GM12873 (cell line): ENCODE results near the gene BEND5.
A peak's percentile ranks its signal among the peaks of the same experiment; 100 is the strongest.

Experiments used
- TF ChIP-seq, protein P1 (sequence below): IDR thresholded peaks from 2 replicates; pipeline ENCODE4 v1.5.1; 2012; ENCODE audit warnings: low read depth, mild to moderate bottlenecking, moderate library complexity, low read length, control low read depth; ENCODE audit not compliant: insufficient read depth; ENCODE audit errors: missing control alignments

Gene BEND5

DNA sequence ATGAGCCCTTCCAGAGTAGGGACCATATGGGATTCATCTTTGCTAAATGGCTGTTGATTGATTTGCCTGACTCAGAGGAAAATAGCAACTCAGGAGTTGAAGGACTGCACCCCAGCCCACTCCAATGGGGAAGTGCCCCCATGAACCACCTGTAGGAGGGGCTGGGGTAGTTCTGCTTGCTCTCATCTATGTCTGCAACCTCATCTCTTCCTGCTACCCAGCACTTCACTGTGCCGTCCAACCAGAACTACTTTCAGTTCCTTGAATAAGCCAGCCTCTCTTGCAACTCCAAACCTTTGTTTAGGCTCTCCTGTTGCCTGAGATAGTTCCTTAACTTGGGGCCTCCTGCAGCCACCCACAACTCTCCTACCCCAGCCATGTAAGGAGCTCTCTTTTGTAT lies 26.6 kb downstream of the BEND5 start:
- TF ChIP-seq, protein P1, sequence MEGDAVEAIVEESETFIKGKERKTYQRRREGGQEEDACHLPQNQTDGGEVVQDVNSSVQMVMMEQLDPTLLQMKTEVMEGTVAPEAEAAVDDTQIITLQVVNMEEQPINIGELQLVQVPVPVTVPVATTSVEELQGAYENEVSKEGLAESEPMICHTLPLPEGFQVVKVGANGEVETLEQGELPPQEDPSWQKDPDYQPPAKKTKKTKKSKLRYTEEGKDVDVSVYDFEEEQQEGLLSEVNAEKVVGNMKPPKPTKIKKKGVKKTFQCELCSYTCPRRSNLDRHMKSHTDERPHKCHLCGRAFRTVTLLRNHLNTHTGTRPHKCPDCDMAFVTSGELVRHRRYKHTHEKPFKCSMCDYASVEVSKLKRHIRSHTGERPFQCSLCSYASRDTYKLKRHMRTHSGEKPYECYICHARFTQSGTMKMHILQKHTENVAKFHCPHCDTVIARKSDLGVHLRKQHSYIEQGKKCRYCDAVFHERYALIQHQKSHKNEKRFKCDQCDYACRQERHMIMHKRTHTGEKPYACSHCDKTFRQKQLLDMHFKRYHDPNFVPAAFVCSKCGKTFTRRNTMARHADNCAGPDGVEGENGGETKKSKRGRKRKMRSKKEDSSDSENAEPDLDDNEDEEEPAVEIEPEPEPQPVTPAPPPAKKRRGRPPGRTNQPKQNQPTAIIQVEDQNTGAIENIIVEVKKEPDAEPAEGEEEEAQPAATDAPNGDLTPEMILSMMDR: peak; percentile 37

DNA sequence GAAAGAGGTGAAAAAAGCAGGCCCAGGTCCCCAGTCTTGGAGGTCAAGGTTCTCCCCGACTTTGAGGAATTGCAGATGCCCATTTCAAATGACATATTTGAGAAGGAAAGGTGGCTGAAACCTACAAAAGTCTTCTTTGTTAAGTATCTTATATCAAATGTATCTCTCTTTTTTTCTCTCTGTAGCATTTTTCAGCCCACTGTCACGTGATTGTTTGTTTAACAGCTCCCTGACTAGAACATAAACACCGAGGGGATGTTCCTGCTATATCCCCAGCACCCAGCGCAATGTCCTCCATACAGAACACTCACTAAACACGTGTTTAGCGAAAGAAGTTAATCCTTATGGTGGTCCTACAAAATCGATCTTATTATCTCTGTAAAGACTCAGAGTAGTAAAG lies 27.6 kb downstream of the BEND5 start:
- TF ChIP-seq, protein P1: no peak

DNA sequence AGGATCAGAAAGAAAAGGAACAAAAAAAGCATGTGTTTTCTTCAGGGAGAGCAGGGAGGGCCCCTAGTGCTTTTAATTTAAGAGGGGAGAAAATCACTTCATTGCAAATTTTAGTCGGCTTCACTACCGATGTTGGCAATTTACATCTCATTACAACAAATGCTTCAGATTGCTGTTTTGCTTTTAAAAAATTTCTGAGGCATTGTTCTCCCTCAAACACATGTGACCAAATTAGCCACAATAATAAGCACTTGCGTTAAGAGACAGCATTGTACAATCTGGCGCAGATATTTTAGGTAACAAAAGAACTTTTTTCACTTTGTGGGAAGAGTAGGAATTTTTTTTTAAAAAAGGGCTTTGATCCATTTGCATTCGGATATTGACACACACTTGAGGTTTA lies 29.8 kb downstream of the BEND5 start:
- TF ChIP-seq, protein P1: no peak

DNA sequence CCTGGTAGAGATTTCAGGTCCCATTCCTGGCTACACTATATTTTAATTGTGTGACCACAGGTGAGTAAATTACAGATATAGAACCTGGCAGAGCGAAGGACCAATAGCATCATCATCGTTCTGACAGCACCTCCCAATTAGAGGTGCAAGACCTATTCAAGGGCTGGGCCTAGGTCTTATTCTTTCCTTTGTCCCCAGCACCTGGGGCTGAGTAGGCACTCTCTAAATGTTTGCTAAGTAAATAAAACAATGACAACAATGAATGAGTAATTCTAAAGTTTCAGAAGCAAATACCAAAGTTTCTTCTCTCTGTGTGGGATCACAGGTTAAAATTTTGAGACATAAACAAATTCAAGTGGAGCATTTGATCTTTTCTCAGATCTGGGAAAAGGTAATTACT lies 32.7 kb downstream of the BEND5 start:
- TF ChIP-seq, protein P1: no peak

DNA sequence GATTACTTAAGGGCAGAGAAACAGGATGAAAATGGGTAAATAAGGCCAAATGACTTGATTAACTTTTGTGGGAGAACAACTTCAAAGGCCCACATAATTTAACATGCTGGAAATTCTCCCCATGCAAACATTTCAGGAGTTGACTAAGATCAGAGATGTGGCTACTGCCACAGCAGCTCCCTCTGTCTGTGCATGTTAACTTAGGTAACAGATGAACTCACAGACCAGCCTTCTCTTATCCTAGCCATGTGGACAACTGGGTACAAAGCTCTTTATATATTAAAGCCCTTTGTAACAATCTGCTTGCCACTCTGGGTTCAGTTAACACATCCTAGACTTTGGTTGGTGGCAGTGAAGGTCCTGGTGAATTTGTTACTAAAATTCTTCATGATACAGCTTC lies 33.2 kb downstream of the BEND5 start:
- TF ChIP-seq, protein P1: no peak

DNA sequence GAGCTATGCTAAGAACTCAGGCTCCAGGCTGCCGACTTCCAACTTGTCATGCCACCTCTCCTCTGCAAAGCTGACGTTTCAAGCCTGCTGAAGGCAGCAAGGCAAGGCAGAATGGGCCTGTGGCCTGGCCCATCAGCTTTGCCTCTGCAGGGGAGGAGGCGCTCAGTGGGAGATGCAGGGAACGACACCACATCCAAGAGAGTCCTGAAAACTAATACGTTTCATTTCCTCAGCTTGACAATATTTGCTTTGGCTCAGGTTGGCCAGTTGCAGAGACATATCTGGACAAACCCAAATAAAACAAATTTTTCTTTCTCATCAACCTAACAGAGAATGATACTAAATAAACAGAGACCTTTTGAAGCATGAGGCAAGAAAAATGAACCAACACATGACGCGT lies 35.3 kb downstream of the BEND5 start:
- TF ChIP-seq, protein P1: no peak

DNA sequence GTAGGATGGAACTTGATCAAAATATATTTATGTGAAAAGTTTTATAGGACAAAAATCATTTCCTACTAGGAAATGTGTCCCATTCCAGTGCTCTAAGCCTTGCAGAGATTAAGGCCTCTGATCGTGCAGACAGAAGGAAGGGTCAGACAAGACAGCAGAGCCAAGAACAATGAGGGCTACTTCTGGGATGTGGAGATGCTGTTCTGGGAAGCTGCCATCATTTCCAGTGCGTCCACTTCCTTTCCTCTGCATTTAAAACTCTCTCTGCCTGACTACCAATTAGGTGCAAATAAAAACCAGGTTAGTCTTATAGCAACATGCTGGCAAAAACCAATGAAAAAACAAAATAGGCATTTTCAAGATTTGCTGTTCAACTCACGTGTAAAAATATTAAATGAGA lies 36.1 kb downstream of the BEND5 start:
- TF ChIP-seq, protein P1: no peak

DNA sequence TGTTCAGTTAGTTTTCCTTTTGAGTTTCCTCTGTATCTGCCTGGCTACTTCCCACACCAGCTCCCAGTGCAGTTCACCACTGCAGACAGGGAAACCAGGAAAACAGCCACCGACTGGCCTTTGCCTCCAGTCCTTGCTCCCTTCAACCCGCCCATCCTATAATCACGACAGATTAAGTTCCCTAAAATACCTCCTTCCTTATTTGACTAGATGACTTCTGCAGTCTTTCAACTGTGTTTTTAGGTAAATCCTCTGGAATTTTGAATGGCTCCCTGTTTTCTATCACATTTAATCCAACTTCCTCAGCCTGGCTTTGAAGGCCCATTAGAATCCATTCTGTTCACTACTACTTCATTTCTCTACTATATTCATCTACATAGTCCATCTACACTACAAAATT lies 37.6 kb downstream of the BEND5 start:
- TF ChIP-seq, protein P1: no peak
